H9 (cell line): Measurements from ENCODE around the gene PKMYT1. TPM values are rescaled to one million over a fixed set of nuclear protein-coding genes. Genes with fewer than 3 reads are reported as not detected.

Source experiments
- DNase-seq: peaks from one replicate; pipeline ENCODE4 v3.0.0-alpha.2; 2017
- H2AFZ ChIP-seq: one replicate; pipeline ENCODE4 v1.6.1; 2013; ENCODE audit warnings: mild to moderate bottlenecking, low read length, control low read depth, moderate library complexity
- H2AK5ac ChIP-seq: 2 replicates; pipeline ENCODE4 v1.6.1; 2013; ENCODE audit warnings: low read length, control low read depth, mixed read lengths; ENCODE audit not compliant: insufficient read length
- H2BK120ac ChIP-seq: one replicate; pipeline ENCODE4 v1.6.1; 2013; ENCODE audit warnings: low read depth, mild to moderate bottlenecking, low read length, control low read depth, inconsistent platforms; ENCODE audit not compliant: poor library complexity, severe bottlenecking
- H2BK12ac ChIP-seq: 2 replicates; pipeline ENCODE4 v1.6.1; 2013; ENCODE audit warnings: low read length, control low read depth, mixed read lengths, low read depth; ENCODE audit not compliant: insufficient read length
- H2BK15ac ChIP-seq: 2 replicates; pipeline ENCODE4 v1.6.1; 2013; ENCODE audit warnings: low read depth, low read length, control low read depth
- H2BK20ac ChIP-seq: one replicate; pipeline ENCODE4 v1.6.1; 2013; ENCODE audit warnings: low read depth, mild to moderate bottlenecking, low read length, control low read depth, inconsistent platforms; ENCODE audit not compliant: poor library complexity, severe bottlenecking
- H2BK5ac ChIP-seq: 2 replicates; pipeline ENCODE4 v1.6.1; 2013; ENCODE audit warnings: low read length, control low read depth, mixed read lengths; ENCODE audit not compliant: insufficient read length
- H3K14ac ChIP-seq: 2 replicates; pipeline ENCODE4 v1.6.1; 2013; ENCODE audit warnings: low read length, control low read depth; ENCODE audit not compliant: insufficient read depth
- H3K18ac ChIP-seq: 2 replicates; pipeline ENCODE4 v1.6.1; 2013; ENCODE audit warnings: low read depth, mild to moderate bottlenecking, mixed read lengths, low read length, control low read depth; ENCODE audit not compliant: insufficient read length
- H3K23ac ChIP-seq: 2 replicates; pipeline ENCODE4 v1.6.1; 2013; ENCODE audit warnings: low read length, control low read depth, mixed read lengths, low read depth; ENCODE audit not compliant: insufficient read length
- H3K23me2 ChIP-seq: 2 replicates; pipeline ENCODE4 v1.6.1; 2013; ENCODE audit warnings: low read depth, mild to moderate bottlenecking, mixed read lengths, low read length, control low read depth; ENCODE audit not compliant: insufficient read length, poor library complexity, severe bottlenecking
- H3K27ac ChIP-seq: 2 replicates; pipeline ENCODE4 v1.5.1; 2013; ENCODE audit warnings: low read length, control low read depth, mixed read lengths, low read depth; ENCODE audit not compliant: insufficient read length
- H3K27me3 ChIP-seq: 2 replicates; pipeline ENCODE4 v1.6.1; 2013; ENCODE audit warnings: low read length, control low read depth, inconsistent platforms; ENCODE audit not compliant: insufficient read depth
- H3K4ac ChIP-seq: 2 replicates; pipeline ENCODE4 v1.6.1; 2013; ENCODE audit warnings: low read depth, mild to moderate bottlenecking, control low read depth, inconsistent platforms, low read length, moderate library complexity
- H3K4me1 ChIP-seq: 2 replicates; pipeline ENCODE4 v1.6.1; 2013; ENCODE audit warnings: low read length, control low read depth, inconsistent platforms; ENCODE audit not compliant: insufficient read depth
- H3K4me2 ChIP-seq: 2 replicates; pipeline ENCODE4 v1.6.1; 2013; ENCODE audit warnings: low read length, control low read depth, mixed read lengths; ENCODE audit not compliant: insufficient read length, insufficient read depth
- H3K56ac ChIP-seq: 2 replicates; pipeline ENCODE4 v1.6.1; 2013; ENCODE audit warnings: low read depth, mild to moderate bottlenecking, mixed read lengths, low read length, control low read depth; ENCODE audit not compliant: insufficient read length
- H3K79me1 ChIP-seq: 2 replicates; pipeline ENCODE4 v1.6.1; 2013; ENCODE audit warnings: low read depth, mild to moderate bottlenecking, moderate library complexity, low read length, control low read depth, inconsistent platforms; ENCODE audit not compliant: insufficient read depth, poor library complexity, severe bottlenecking
- H3K79me2 ChIP-seq: 2 replicates; pipeline ENCODE4 v1.6.1; 2013; ENCODE audit warnings: low read length, control low read depth, inconsistent platforms; ENCODE audit not compliant: insufficient read depth
- H3K9ac ChIP-seq: 2 replicates; pipeline ENCODE4 v1.6.1; 2013; ENCODE audit warnings: low read length, control low read depth, mixed read lengths; ENCODE audit not compliant: insufficient read length; ENCODE audit errors: extremely low read depth
- H3K9me3 ChIP-seq: one replicate; pipeline ENCODE4 v1.6.1; 2013; ENCODE audit warnings: low read depth, low read length, inconsistent platforms; ENCODE audit not compliant: control insufficient read depth
- H3T11ph ChIP-seq: one replicate; pipeline ENCODE4 v1.6.1; 2013; ENCODE audit warnings: mild to moderate bottlenecking, low read length, control low read depth, inconsistent platforms
- H4K20me1 ChIP-seq: one replicate; pipeline ENCODE4 v1.6.1; 2013; ENCODE audit not compliant: control insufficient read depth, insufficient read length, insufficient read depth
- H4K5ac ChIP-seq: 2 replicates; pipeline ENCODE4 v1.6.1; 2013; ENCODE audit warnings: low read depth, mild to moderate bottlenecking, mixed read lengths, low read length, control low read depth; ENCODE audit not compliant: insufficient read length
- H4K8ac ChIP-seq: replicated peaks from 2 replicates; pipeline ENCODE4 v1.6.1; 2013; ENCODE audit warnings: low read length, control low read depth, mixed read lengths, low read depth; ENCODE audit not compliant: insufficient read length
- H4K91ac ChIP-seq: 2 replicates; pipeline ENCODE4 v1.6.1; 2013; ENCODE audit warnings: low read depth, mild to moderate bottlenecking, moderate library complexity, mixed read lengths, low read length, control low read depth; ENCODE audit not compliant: insufficient read length
- H3K27ac Mint-ChIP-seq, 3 experiments: 2 replicates in 2 of 3; 3 replicates in 1 of 3; pipeline ENCODE4 v1.8.0; 2020 to 2021; ENCODE audit warnings: mixed read lengths in 3 of 3, mild to moderate bottlenecking in 1 of 3, moderate library complexity in 1 of 3
- H3K27me3 Mint-ChIP-seq: 2 replicates; pipeline ENCODE4 v1.8.0; 2021; ENCODE audit warnings: low read depth, mild to moderate bottlenecking, moderate library complexity, mixed read lengths
- H3K36me3 Mint-ChIP-seq, 3 experiments: 2 replicates in 2 of 3; 3 replicates in 1 of 3; pipeline ENCODE4 v1.8.0; 2020 to 2021; ENCODE audit warnings: low read depth in 3 of 3, mixed read lengths in 3 of 3; ENCODE audit not compliant: insufficient read depth in 1 of 3
- H3K4me1 Mint-ChIP-seq, 2 experiments: 2 replicates each; pipeline ENCODE4 v1.8.0; 2020; ENCODE audit warnings: mixed read lengths in 2 of 2
- H3K4me3 Mint-ChIP-seq, 2 experiments: 2 replicates in 1 of 2; 3 replicates in 1 of 2; pipeline ENCODE4 v1.8.0; 2020 to 2021; ENCODE audit warnings: mild to moderate bottlenecking in 2 of 2, mixed read lengths in 2 of 2, moderate library complexity in 1 of 2
- H3K9me3 Mint-ChIP-seq, 2 experiments: 2 replicates in 1 of 2; 3 replicates in 1 of 2; pipeline ENCODE4 v1.8.0; 2020; ENCODE audit warnings: mild to moderate bottlenecking in 2 of 2, mixed read lengths in 2 of 2, moderate library complexity in 1 of 2
- CTCF ChIP-seq: fragments of 200-600 bp; sonication (generic); conservative IDR thresholded peaks from 3 replicates; pipeline ENCODE4 v1.8.0; 2021; ENCODE audit warnings: antibody characterized with exemption, mild to moderate bottlenecking
- WGBS: extraction: QIAGEN DNeasy Blood & Tissue Kit; methylation state at CpG from one replicate; pipeline ENCODE4 v1.1.7; 2013; ENCODE audit warnings: missing lambda C conversion rate, low lambda C conversion rate, mixed read lengths; ENCODE audit not compliant: insufficient read length; ENCODE audit errors: extremely low coverage; 5-methylcytosine and 5-hydroxymethylcytosine counted together
- total RNA-seq: library from RNA; stranded (reverse); gene quantifications from 2 replicates; pipeline ENCODE4 v1.2.1, GENCODE V29; 2021

Gene PKMYT1
- total RNA-seq, 1 experiment from 2014 or later, result 114 TPM

GRCh38 chr16:2967211-2967631 is 13.0 kb downstream of the PKMYT1 start:
- no peak overlapping the region for H4K8ac ChIP-seq
- H2BK12ac ChIP-seq, result no peak overlapping the region
- H3K23ac ChIP-seq, result no peak overlapping the region
- no peak overlapping the region for H3K4me2 ChIP-seq
- H2BK15ac ChIP-seq, result no peak overlapping the region
- H3K27me3 Mint-ChIP-seq, result peaks cover 25% of the 10 kb centered on the region
- peaks cover 3 to 11% (median 10%) of the 10 kb centered on the region in 3 experiments; a peak in 6 of 7 replicates for H3K36me3 Mint-ChIP-seq
- DNase-seq, result no peak
- H3K9me3 Mint-ChIP-seq, result no peaks in the 10 kb centered on the region
- no peak overlapping the region for H4K5ac ChIP-seq
- no CpG with 5 or more reads among the region's 51 CpGs for WGBS
- H4K91ac ChIP-seq, result no peak overlapping the region
- no peak overlapping the region for H2AK5ac ChIP-seq
- peaks cover 21 to 27% of the 10 kb centered on the region in 2 experiments for H3K4me1 Mint-ChIP-seq
- no peak overlapping the region for H2BK20ac ChIP-seq
- H3K14ac ChIP-seq, result no peak overlapping the region
- H3K4me1 ChIP-seq, result no peaks in the 10 kb centered on the region; the same call in 1 of the 2 replicates
- no peaks in the 10 kb centered on the region for H3K79me1 ChIP-seq
- H3T11ph ChIP-seq, result no peak overlapping the region
- H2BK5ac ChIP-seq, result no peak overlapping the region
- no peaks in the 10 kb centered on the region for H3K9me3 ChIP-seq
- no peak overlapping the region for H3K4ac ChIP-seq
- H2AFZ ChIP-seq, result no peak overlapping the region
- no peaks in the 10 kb centered on the region for H3K27me3 ChIP-seq
- peaks cover 19% of the 10 kb centered on the region for H3K23me2 ChIP-seq
- H3K79me2 ChIP-seq, result no peaks in the 10 kb centered on the region
- H3K9ac ChIP-seq, result no peak overlapping the region
- H2BK120ac ChIP-seq, result no peak overlapping the region
- H3K56ac ChIP-seq, result no peak overlapping the region
- H3K27ac Mint-ChIP-seq, result no peak overlapping the region
- no peak overlapping the region for H3K27ac ChIP-seq
- H3K18ac ChIP-seq, result no peak overlapping the region
- H4K20me1 ChIP-seq, result peaks cover 3% of the 10 kb centered on the region
- TF ChIP-seq CTCF, result no peak
- H3K4me3 Mint-ChIP-seq, result no peak overlapping the region
